Breast epithelium (tissue), 3 donors: Measurements from ENCODE around the gene ACAP2.

ENCODE experiments used
- CTCF ChIP-seq, 3 donors: fragments of 450-650 bp; IDR thresholded peaks; one replicate each; pipeline ENCODE4 v1.5.1; 2016 to 2017; ENCODE audit warnings: antibody characterized with exemption in 3 of 3, mild to moderate bottlenecking in 3 of 3, moderate library complexity in 3 of 3
- POLR2AphosphoS5 ChIP-seq, 3 donors: sonication (generic); formaldehyde crosslinking; IDR thresholded peaks; one replicate each; pipeline ENCODE4 v1.6.1; 2017; ENCODE audit warnings: antibody characterized with exemption in 3 of 3

- TF ChIP-seq CTCF (IDR thresholded peaks at IDR 0.05) (no peak), POLR2AphosphoS5 (IDR thresholded peaks at IDR 0.05) (no peak)
These were observed 1.8 kb downstream of the ACAP2 start for GRCh38 chr3:195441051-195441450.
